Subcutaneous adipose tissue (tissue), 4 donors: Measurements from ENCODE around the gene ETV7. TPM values are rescaled to one million over a fixed set of nuclear protein-coding genes. Genes with fewer than 3 reads are reported as not detected.

Source experiments
- CTCF ChIP-seq: fragments of 450-650 bp; IDR thresholded peaks from one replicate; pipeline ENCODE4 v1.5.1; 2016; ENCODE audit warnings: low read depth, mild to moderate bottlenecking, control low read depth, antibody characterized with exemption, moderate library complexity
- total RNA-seq, 4 donors: library from RNA; depleted of rRNA; stranded (reverse); fragments of >200 nt; gene quantifications; one replicate each; pipeline ENCODE4 v1.1.0, GENCODE V29; 2016

The ETV7 gene
- total RNA-seq, 4 donors from 2014 or later = 0.44 to 1.6 (median 0.54) TPM

DNA sequence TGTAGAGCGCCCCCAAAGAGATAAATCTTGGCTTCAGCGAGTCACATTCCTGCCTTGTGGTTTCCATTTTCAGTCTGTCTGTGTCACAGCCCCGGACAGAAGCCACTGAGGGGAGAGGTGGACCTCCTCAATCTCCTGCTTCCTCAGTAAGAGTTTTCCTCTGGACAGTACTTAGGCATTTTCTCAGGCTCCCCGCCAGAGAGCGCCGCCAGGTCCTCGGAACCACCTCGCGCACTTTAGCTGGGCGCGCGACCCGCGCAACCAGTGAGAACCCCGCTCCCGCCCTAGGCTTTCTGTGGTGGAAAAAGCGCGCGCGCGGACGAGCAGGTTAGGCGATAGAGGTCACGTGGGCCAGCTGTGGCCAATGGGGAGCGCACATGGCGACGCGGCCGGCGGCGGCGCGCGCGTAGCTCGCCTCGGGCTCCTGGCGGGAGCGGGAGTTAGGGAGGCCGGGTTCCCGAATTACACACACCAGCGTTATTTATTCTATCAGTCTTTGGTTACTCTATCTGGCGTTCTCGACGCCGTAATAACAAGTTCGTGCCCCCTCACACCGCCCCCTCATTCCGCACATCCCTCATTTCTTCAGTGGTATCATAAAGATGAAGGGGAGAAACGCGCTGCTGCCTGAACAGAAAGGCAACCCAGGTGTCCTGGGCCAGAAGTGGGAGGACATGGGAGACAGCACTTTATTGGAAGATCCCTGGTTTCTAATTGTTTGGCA, 35.8 kb upstream of the ETV7 start:
- TF ChIP-seq CTCF = no peak

DNA sequence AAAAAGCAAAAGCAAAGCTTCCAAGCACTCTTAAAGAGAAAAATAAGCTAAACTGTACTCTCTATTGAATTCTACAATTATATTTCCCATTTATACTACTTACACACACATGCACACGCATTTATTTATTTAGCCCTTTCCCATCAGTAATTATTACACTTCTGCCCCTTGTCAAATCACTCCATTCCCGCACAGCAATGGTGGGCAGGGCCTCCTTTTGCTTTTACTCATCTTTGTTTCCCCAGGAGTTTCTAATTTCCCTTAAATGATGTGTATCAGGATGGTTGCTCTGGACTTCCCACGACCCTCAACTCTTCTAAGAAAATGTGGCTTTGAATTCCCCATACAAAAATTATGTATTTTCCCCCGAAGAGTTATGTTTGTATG, 35.2 kb upstream of the ETV7 start:
- no peak for TF ChIP-seq CTCF

DNA sequence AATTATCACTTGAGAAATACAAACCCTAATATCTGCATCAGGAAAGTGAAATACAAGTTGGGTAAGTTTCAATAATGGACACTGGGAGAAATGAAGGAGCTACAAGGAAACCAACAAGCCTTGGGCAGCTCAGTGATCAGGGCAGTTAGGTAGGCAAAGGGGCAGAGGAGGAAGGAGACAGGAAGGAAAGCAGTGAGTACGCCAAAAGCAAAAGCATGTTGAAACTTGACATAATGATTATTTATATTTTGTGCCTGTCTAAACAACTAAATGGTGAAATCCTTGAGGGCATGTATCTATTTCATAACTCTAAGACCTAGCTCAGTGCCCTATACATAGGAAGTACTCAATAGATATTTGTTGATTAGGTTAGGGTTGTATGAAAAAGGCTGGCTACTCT, 31.8 kb upstream of the ETV7 start:
- TF ChIP-seq CTCF = no peak

DNA sequence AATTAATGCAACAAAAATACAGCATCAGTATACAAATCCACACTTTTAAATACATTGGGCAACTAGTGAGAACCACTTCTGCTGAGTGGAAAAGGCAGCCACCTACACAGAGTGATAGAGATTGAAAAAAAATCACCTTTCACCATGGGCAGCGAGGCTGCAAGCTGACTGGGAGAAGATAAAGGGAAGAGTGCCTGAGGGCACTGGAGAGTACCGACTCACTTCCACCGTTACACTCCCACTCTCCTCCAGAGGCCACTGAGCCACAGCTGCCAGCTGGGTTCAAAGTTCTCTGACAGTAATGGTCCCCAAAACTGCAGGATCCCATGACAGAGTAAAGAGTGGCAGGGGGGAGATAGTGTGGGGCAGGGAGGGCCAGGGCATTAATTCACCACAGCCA, 31.1 kb upstream of the ETV7 start:
- no peak for TF ChIP-seq CTCF

- no peak for TF ChIP-seq CTCF
Observed at GRCh38 chr6:36414481-36414880, 27.0 kb upstream of the ETV7 start.

GRCh38 chr6:36413489-36414480, 26.3 kb upstream of the ETV7 start:
- TF ChIP-seq CTCF = no peak

GRCh38 chr6:36404164-36404563, 16.7 kb upstream of the ETV7 start:
- TF ChIP-seq CTCF = no peak
